GM12878 (cell line): ENCODE measurements around the gene NDRG4.

Experiments
- BACH1 ChIP-seq: fragments of 450-650 bp; IDR thresholded peaks from 2 replicates; pipeline ENCODE4 v1.6.1; 2017; ENCODE audit warnings: mild to moderate bottlenecking, borderline replicate concordance
- EP300 ChIP-seq, 2 experiments: fragments of 150-350 bp in 1 of 2; IDR thresholded peaks; 2 replicates each; pipeline ENCODE4 v1.6.1; 2011 to 2012; ENCODE audit warnings: low read depth in 2 of 2, low read length in 2 of 2, borderline replicate concordance in 1 of 2, improper control_type of control experiment in 1 of 2, inconsistent platforms in 1 of 2; ENCODE audit not compliant: control insufficient read depth in 1 of 2
- ETV6 ChIP-seq, 2 experiments: fragments of 450-650 bp in 1 of 2; IDR thresholded peaks in 1 of 2; conservative IDR thresholded peaks in 1 of 2; 2 replicates each; pipeline ENCODE4 v1.6.1; 2014; ENCODE audit warnings: antibody characterized with exemption in 1 of 2, borderline replicate concordance in 1 of 2, low read depth in 1 of 2, mild to moderate bottlenecking in 1 of 2, moderate library complexity in 1 of 2
- EZH2 ChIP-seq: IDR thresholded peaks from 2 replicates; pipeline ENCODE4 v1.6.1; 2012; ENCODE audit warnings: low read depth, mild to moderate bottlenecking, control low read depth, inconsistent platforms, low read length, borderline replicate concordance; ENCODE audit not compliant: control insufficient read depth
- JUNB ChIP-seq: IDR thresholded peaks from 2 replicates; pipeline ENCODE4 v1.6.1; 2016; ENCODE audit warnings: antibody characterized with exemption, mild to moderate bottlenecking
- MYC ChIP-seq: IDR thresholded peaks from 2 replicates; pipeline ENCODE4 v1.6.1; 2011; ENCODE audit warnings: mild to moderate bottlenecking, low read length, moderate library complexity, inconsistent platforms; ENCODE audit not compliant: insufficient read depth, insufficient replicate concordance, insufficient read length, severe bottlenecking
- POLR2A ChIP-seq: IDR thresholded peaks from 2 replicates; pipeline ENCODE4 v1.6.1; 2011; ENCODE audit warnings: low read depth, mild to moderate bottlenecking, low read length
- SMC3 ChIP-seq: IDR thresholded peaks from 2 replicates; pipeline ENCODE4 v1.6.1; 2011; ENCODE audit warnings: low read length, improper control_type of control experiment, borderline replicate concordance
- SP1 ChIP-seq: IDR thresholded peaks from one replicate; pipeline ENCODE4 v1.6.1; 2011; ENCODE audit warnings: low read depth, low read length
- YY1 ChIP-seq: IDR thresholded peaks from 2 replicates; pipeline ENCODE4 v1.6.1; 2011; ENCODE audit warnings: low read depth, mild to moderate bottlenecking, low read length
- TF ChIP-seq, protein P1 (sequence below), 3 experiments: IDR thresholded peaks in 2 of 3; conservative IDR thresholded peaks in 1 of 3; 2 replicates each; pipeline ENCODE4 v1.5.1; 2011; ENCODE audit warnings: low read depth in 3 of 3, low read length in 3 of 3, mild to moderate bottlenecking in 3 of 3, control low read depth in 2 of 3, moderate library complexity in 2 of 3, inconsistent platforms in 1 of 3, mixed read lengths in 1 of 3; ENCODE audit not compliant: control insufficient read depth in 2 of 3, insufficient read depth in 1 of 3; ENCODE audit errors: extremely low read depth in 1 of 3
- TF ChIP-seq, protein P2 (sequence below): fragments of 450-650 bp; conservative IDR thresholded peaks from 2 replicates; pipeline ENCODE4 v1.6.1; 2017; ENCODE audit warnings: mild to moderate bottlenecking, moderate library complexity

DNA sequence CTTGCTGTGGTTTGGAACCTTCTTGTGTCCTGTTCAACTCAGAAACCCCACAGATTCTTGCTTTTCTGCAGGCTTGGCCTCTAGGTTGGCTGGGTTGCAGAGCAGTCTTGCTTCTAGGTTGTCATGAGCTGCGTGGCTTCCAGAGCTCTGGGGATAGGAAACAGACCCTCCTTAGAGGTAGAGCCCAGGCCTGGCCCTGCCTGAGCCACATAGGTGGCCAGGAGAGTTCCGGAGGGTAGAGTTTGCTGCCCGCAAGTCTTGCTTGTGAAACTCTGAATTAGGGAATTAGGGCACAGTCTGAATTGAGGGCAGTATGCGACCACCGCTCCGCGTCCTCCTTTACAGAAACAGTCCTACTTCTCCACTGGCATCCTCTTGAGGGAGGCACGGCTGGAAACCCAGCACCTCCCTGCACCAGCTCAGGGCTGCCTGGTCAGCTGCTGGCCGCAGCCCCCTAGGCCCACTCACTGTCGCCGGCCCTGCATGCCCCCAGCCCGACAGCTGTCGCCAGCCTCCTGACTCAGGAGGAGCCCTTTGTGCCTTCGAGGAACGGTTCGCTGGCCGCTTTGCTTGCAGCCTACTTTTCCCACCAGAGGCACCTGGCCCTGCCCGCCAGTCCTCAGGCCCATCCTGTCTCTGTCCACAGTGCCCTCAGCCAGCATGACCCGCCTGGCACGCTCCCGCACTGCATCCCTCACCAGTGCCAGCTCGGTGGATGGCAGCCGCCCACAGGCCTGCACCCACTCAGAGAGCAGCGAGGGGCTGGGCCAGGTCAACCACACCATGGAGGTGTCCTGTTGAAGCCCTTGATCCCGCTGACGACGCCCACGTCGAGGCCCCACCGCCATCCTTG is 11.1 kb downstream of the NDRG4 start:
- TF ChIP-seq MYC (no peak), JUNB (no peak), ETV6 (conservative IDR thresholded peaks at IDR 0.05 in 1 of 2, IDR thresholded peaks at IDR 0.05 in 1 of 2; ENCODE audit: borderline replicate concordance in 1 of 2, low read depth in 1 of 2) (no peak), YY1 (no peak), EP300 (IDR thresholded peaks at IDR 0.05; ENCODE audit: borderline replicate concordance in 1 of 2, control insufficient read depth in 1 of 2, low read depth in 2 of 2, low read length in 2 of 2) (no peak), SP1 (no peak), EZH2 (no peak), POLR2A (peak; percentile 19; the same call in 1 of the 2 replicates), SMC3 (no peak), BACH1 (no peak)
- TF ChIP-seq, protein P1, sequence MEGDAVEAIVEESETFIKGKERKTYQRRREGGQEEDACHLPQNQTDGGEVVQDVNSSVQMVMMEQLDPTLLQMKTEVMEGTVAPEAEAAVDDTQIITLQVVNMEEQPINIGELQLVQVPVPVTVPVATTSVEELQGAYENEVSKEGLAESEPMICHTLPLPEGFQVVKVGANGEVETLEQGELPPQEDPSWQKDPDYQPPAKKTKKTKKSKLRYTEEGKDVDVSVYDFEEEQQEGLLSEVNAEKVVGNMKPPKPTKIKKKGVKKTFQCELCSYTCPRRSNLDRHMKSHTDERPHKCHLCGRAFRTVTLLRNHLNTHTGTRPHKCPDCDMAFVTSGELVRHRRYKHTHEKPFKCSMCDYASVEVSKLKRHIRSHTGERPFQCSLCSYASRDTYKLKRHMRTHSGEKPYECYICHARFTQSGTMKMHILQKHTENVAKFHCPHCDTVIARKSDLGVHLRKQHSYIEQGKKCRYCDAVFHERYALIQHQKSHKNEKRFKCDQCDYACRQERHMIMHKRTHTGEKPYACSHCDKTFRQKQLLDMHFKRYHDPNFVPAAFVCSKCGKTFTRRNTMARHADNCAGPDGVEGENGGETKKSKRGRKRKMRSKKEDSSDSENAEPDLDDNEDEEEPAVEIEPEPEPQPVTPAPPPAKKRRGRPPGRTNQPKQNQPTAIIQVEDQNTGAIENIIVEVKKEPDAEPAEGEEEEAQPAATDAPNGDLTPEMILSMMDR (IDR thresholded peaks at IDR 0.05 in 2 of 3, conservative IDR thresholded peaks at IDR 0.05 in 1 of 3; ENCODE audit: control insufficient read depth in 2 of 3, extremely low read depth in 1 of 3, insufficient read depth in 1 of 3, low read depth in 3 of 3, low read length in 3 of 3), result no peak
- TF ChIP-seq, protein P2, sequence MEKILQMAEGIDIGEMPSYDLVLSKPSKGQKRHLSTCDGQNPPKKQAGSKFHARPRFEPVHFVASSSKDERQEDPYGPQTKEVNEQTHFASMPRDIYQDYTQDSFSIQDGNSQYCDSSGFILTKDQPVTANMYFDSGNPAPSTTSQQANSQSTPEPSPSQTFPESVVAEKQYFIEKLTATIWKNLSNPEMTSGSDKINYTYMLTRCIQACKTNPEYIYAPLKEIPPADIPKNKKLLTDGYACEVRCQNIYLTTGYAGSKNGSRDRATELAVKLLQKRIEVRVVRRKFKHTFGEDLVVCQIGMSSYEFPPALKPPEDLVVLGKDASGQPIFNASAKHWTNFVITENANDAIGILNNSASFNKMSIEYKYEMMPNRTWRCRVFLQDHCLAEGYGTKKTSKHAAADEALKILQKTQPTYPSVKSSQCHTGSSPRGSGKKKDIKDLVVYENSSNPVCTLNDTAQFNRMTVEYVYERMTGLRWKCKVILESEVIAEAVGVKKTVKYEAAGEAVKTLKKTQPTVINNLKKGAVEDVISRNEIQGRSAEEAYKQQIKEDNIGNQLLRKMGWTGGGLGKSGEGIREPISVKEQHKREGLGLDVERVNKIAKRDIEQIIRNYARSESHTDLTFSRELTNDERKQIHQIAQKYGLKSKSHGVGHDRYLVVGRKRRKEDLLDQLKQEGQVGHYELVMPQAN, result no peak
